Fibroblast of upper back skin (primary cell): ENCODE results near the gene PCGF1.
"Not testable (repeated sequence)": the region's sequence is repeated elsewhere in the genome, so short reads cannot be mapped to it uniquely, and the experiment has no call there.

Source experiments
- DNase-seq: peaks from one replicate; pipeline ENCODE4 v3.0.0-alpha.2; 2013

Gene PCGF1

GRCh38 chr2:74498500-74499266, 8.8 kb downstream of the PCGF1 start:
- DNase-seq, result no peak

- DNase-seq, result no peak
Observed at GRCh38 chr2:74497777-74498499, 9.6 kb downstream of the PCGF1 start.

- DNase-seq, result no peak
Observed at GRCh38 chr2:74496997-74497776, 10.3 kb downstream of the PCGF1 start.

- no peak for DNase-seq
Observed at GRCh38 chr2:74495440-74495839, 12.1 kb downstream of the PCGF1 start.

GRCh38 chr2:74493546-74493945, 13.9 kb downstream of the PCGF1 start:
- no peak for DNase-seq

- DNase-seq, result no peak
Observed at GRCh38 chr2:74491648-74492544, 15.6 kb downstream of the PCGF1 start.

- no peak for DNase-seq
Observed at GRCh38 chr2:74489906-74490305, 17.6 kb downstream of the PCGF1 start.

GRCh38 chr2:74488643-74489481, 18.6 kb downstream of the PCGF1 start:
- DNase-seq, result no peak

- no peak for DNase-seq
Observed at GRCh38 chr2:74486141-74486540, 21.4 kb downstream of the PCGF1 start.

- not testable (repeated sequence) for DNase-seq
Observed at GRCh38 chr2:74483675-74484164, 23.8 kb downstream of the PCGF1 start.

- DNase-seq, result peak; percentile 94
Observed at GRCh38 chr2:74482801-74483674, 24.5 kb downstream of the PCGF1 start, which contains the start of the genes CCDC142 and TTC31. TSS of gene CCDC142 (minus strand) at chr2:74482998. CDS start at chr2:74482837, 161 bp downstream. TSS of gene TTC31 (plus strand) at chr2:74483081. CDS start at chr2:74483096, 15 bp downstream.

- peak; percentile 36 for DNase-seq
Observed at GRCh38 chr2:74481961-74482800, 25.3 kb downstream of the PCGF1 start.

GRCh38 chr2:74481431-74481830, 26.1 kb downstream of the PCGF1 start:
- no peak for DNase-seq

GRCh38 chr2:74474899-74475298, 32.6 kb downstream of the PCGF1 start:
- no peak for DNase-seq

GRCh38 chr2:74474481-74474880, 33.0 kb downstream of the PCGF1 start:
- no peak for DNase-seq

- DNase-seq, result no peak
Observed at GRCh38 chr2:74472945-74473258, 34.6 kb downstream of the PCGF1 start.

- DNase-seq, result peak; percentile 94
Observed at GRCh38 chr2:74472086-74472944, 35.2 kb downstream of the PCGF1 start, which contains the start of gene MRPL53. TSS of gene MRPL53 (minus strand) at chr2:74472680. CDS start at chr2:74472660, 20 bp downstream.
